Measurements from ENCODE around the gene CFAP52.

GRCh38 chr17:9636501-9636900, 60.1 kb downstream of the CFAP52 start:
- TF ChIP-seq REST (tag by site-specific recombination; IDR thresholded peaks at IDR 0.05) (no peak), KLF10 (tag by site-specific recombination; IDR thresholded peaks at IDR 0.05) (no peak), CTCF (tag by site-specific recombination; IDR thresholded peaks at IDR 0.05) (no peak), YY1 (tag by site-specific recombination; IDR thresholded peaks at IDR 0.05) (no peak), ZNF514 (tag by site-specific recombination; IDR thresholded peaks at IDR 0.05) (no peak), BCL11A (tag by site-specific recombination; IDR thresholded peaks at IDR 0.05; ENCODE audit: low read depth) (no peak), ZNF660 (tag by site-specific recombination; IDR thresholded peaks at IDR 0.05) (no peak), ZNF311 (tag by site-specific recombination; IDR thresholded peaks at IDR 0.05; ENCODE audit: borderline replicate concordance) (no peak), ZNF433 (tag by site-specific recombination; IDR thresholded peaks at IDR 0.05; ENCODE audit: low read depth) (no peak)

All from HEK293 (cell line).